Brain pericyte (primary cell): ENCODE measurements around the gene PDE9A.

Experiments
- DNase-seq: peaks from one replicate; pipeline ENCODE4 v3.0.0-alpha.2; 2012; ENCODE audit warnings: low read depth, low spot score

PDE9A gene

GRCh38 chr21:42641311-42642218, 11.9 kb upstream of the PDE9A start:
- no peak for DNase-seq

GRCh38 chr21:42642219-42642745, 11.1 kb upstream of the PDE9A start:
- no peak for DNase-seq

GRCh38 chr21:42644223-42645208, 8.9 kb upstream of the PDE9A start:
- DNase-seq, result no peak

- DNase-seq, result no peak
Measured at GRCh38 chr21:42645211-42646075, 8.0 kb upstream of the PDE9A start.

GRCh38 chr21:42646076-42646825, 7.2 kb upstream of the PDE9A start:
- DNase-seq, result no peak

GRCh38 chr21:42646836-42647235, 6.6 kb upstream of the PDE9A start:
- no peak for DNase-seq

- no peak for DNase-seq
Measured at GRCh38 chr21:42648606-42649005, 4.8 kb upstream of the PDE9A start.

GRCh38 chr21:42649122-42650032, 4.0 kb upstream of the PDE9A start:
- DNase-seq, result no peak

- no peak for DNase-seq
Measured at GRCh38 chr21:42650033-42650370, 3.4 kb upstream of the PDE9A start.

GRCh38 chr21:42650441-42651421, 2.7 kb upstream of the PDE9A start:
- DNase-seq, result no peak

- DNase-seq, result no peak
Measured at GRCh38 chr21:42651515-42652401, 1.7 kb upstream of the PDE9A start.

- no peak for DNase-seq
Measured at GRCh38 chr21:42652527-42653230, 742 bp upstream of the PDE9A start.

GRCh38 chr21:42654179-42654912, 925 bp downstream of the PDE9A start:
- no peak for DNase-seq

- no peak for DNase-seq
Measured at GRCh38 chr21:42654913-42655795, 1.7 kb downstream of the PDE9A start.
